ENCODE measurements around the gene ITPR3.
A peak's percentile ranks its signal among the peaks of the same experiment; 100 is the strongest.

Gene ITPR3

DNA sequence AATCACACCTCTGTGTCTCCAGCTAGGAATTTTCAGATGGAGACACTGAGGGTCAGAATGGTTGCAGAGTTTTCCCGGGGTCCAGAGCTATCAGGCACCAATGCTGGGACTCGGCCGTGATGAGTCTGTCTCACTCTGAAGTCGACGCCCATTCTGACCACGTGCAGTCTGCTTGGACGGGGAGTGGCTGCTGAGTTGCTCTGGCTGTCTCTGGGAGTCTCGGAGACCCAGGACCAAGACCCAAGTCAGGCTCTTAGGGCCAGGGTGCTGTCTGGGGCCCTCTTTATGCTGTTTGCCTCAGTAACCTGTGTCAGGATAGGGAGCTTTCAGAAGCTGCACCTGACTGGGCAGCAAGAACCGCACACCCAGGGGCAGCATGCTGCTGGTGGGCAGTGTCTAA, 121.0 kb downstream of the ITPR3 start:
- no peak for DNase-seq

GRCh38 chr6:33742837-33743236, 121.7 kb downstream of the ITPR3 start:
- DNase-seq: no peak

DNA sequence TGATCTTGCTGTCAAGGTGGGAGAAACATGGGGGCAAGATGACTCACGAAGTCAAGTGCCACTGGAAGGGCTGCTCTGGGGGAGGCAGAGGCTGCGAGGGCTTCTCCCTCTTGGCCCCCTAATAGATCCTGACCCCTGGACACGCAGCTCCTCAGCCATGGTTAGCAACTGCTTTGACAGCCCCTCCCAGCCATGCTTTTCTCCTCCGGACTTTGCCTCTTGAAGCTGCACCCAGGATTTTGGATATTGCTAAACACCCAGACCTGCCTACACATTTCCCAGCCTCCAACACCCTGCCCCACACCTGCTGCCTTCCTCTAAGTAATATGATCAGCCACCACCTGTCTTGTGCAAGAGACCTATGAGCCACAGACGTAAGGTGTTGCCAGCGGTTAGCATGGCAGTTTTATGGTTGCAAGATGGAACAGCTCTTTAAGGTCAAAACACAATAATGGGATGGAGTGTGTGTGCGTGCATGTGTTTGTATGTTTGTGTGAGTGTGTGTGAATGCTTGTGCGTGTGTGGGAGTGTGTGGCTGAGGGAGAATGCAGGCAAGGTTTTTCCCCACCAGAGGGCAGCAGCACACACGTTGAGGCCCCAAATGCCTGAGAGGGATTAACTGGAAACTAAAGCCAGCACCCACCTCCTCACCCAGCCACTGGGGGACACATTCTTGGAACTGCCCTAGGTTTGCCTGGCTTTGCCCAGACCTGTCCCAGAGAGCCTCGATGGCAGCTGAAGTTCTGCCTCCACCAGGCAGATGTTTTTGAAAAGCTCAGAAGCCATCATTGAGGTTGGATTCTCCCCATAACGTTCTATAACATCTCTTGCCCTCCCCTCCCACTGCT, 123.1 kb downstream of the ITPR3 start:
- DNase-seq: peak; percentile 89 to 92

DNA sequence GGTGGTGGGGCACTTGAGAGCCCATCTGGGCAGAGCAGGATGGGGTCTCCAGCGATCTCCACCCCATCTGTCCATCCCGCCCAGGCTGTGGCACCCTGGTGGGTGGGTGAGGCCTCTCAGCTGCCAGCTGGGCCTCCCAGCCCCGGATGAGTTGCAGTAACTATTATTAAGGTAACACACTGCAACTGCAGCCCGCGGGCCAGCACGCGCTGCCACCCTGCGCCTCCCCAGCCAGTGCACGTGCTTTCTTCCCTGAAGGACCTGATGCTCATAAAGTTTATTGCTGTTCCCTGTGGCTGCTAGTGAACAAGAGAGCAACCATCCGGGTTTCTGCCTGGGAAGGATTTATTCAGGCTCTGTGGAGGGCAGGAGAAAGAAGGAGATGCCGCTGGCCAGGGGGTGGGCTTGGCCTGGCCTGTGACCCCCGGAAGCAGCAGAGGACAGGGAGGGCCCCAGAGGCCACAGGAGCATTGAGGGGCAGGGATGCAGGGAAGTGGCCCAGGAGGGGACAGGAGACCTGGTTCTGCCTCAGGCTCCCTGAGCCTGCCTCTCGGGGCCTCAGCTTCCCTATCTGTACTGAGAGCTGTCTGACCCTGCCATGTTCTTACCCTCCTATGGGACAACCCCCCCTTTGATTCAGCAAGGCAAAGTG, 123.9 kb downstream of the ITPR3 start:
- peak in 1 of 2 experiments; percentile 54 for DNase-seq

DNA sequence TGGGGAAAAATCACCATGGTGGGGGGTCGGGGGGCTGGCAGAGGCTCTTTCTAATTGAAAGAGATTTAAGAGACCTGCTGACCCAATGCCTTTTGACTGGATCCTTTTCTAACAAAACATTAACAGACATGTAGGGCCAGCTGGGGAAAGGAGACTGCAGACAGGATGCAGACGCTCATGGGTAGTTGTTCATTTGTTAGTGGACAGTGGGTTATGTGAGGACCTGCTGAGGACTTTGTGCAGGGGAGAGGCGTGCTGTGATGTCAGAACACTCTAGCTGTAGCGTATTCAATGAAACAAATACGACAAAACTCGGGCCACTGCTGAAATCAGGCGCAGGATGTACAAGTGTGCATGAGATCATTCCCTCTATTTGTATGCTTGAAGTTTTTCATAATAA, 124.4 kb downstream of the ITPR3 start:
- no peak for DNase-seq
